ENCODE results near the gene CHRM1. TPM values are rescaled to one million over a fixed set of nuclear protein-coding genes. Genes with fewer than 3 reads are reported as not detected.
"Not testable (repeated sequence)": the region's sequence is repeated elsewhere in the genome, so short reads cannot be mapped to it uniquely, and the experiment has no call there.

Gene CHRM1
- total RNA-seq, 1 donor from 2014 or later = not detected

- Mint-ChIP-seq H3K9me3 (no peaks in the 10 kb centered on the region), H3K27me3 (ENCODE audit: insufficient read depth) (no peaks in the 10 kb centered on the region), H3K36me3 (ENCODE audit: low read depth) (no peaks in the 10 kb centered on the region), H3K4me3 (no peak overlapping the region), H3K27ac (no peak overlapping the region), H3K4me1 (ENCODE audit: low read depth) (peaks cover 27% of the 10 kb centered on the region)
- no peak for DNase-seq (ENCODE audit: low spot score)
- intact Hi-C loops (cut with micrococcal nuclease) = loop anchor here (10.0 kb wide), 1 partner anchor 481 kb away; no protein-coding TSS in a partner anchor
Observed at GRCh38 chr11:62865635-62866034, 55.5 kb downstream of the CHRM1 start.

- peaks cover 4% of the 10 kb centered on the region for H3K36me3 Mint-ChIP-seq (ENCODE audit: low read depth)
- no peaks in the 10 kb centered on the region for H3K27me3 Mint-ChIP-seq (ENCODE audit: insufficient read depth)
- DNase-seq (ENCODE audit: low spot score) = no peak
- intact Hi-C loops (cut with micrococcal nuclease) = loop anchor here (2.0 to 10.0 kb wide), 2 partner anchors 271 to 479 kb away; no protein-coding TSS in a partner anchor
- no peak overlapping the region for H3K27ac Mint-ChIP-seq
- no peak overlapping the region for H3K4me3 Mint-ChIP-seq
- no peaks in the 10 kb centered on the region for H3K9me3 Mint-ChIP-seq
- peaks cover 43% of the 10 kb centered on the region for H3K4me1 Mint-ChIP-seq (ENCODE audit: low read depth)
Observed at GRCh38 chr11:62863687-62864335, 57.4 kb downstream of the CHRM1 start.

GRCh38 chr11:62861564-62862192 lies 59.5 kb downstream of the CHRM1 start:
- not testable (repeated sequence) for H3K27me3 Mint-ChIP-seq (ENCODE audit: insufficient read depth); DNase-seq (ENCODE audit: low spot score); H3K27ac Mint-ChIP-seq; H3K9me3 Mint-ChIP-seq; H3K36me3 Mint-ChIP-seq (ENCODE audit: low read depth); H3K4me3 Mint-ChIP-seq
- peaks cover 58% of the 10 kb centered on the region for H3K4me1 Mint-ChIP-seq (ENCODE audit: low read depth)
- intact Hi-C loops (cut with micrococcal nuclease) = loop anchor here (1.0 to 10.0 kb wide), 8 partner anchors 19 to 477 kb away; partner anchors contain the start of genes NXF1, SLC3A2, STX5 and TEX54

- peaks cover 6% of the 10 kb centered on the region for H3K36me3 Mint-ChIP-seq (ENCODE audit: low read depth)
- H3K4me3 Mint-ChIP-seq = no peak overlapping the region
- H3K27ac Mint-ChIP-seq = no peak overlapping the region
- peaks cover 65% of the 10 kb centered on the region for H3K4me1 Mint-ChIP-seq (ENCODE audit: low read depth)
- intact Hi-C loops (cut with micrococcal nuclease) = loop anchor here (10.0 kb wide), 1 partner anchor 476 kb away; no protein-coding TSS in a partner anchor
- no peak for DNase-seq (ENCODE audit: low spot score)
- no peaks in the 10 kb centered on the region for H3K9me3 Mint-ChIP-seq
- no peaks in the 10 kb centered on the region for H3K27me3 Mint-ChIP-seq (ENCODE audit: insufficient read depth)
Observed at GRCh38 chr11:62860835-62861563, 60.2 kb downstream of the CHRM1 start.

GRCh38 chr11:62859281-62859703 lies 61.9 kb downstream of the CHRM1 start:
- H3K27me3 Mint-ChIP-seq (ENCODE audit: insufficient read depth); DNase-seq (ENCODE audit: low spot score); H3K4me3 Mint-ChIP-seq; H3K9me3 Mint-ChIP-seq: not testable (repeated sequence)
- H3K36me3 Mint-ChIP-seq (ENCODE audit: low read depth) = peaks cover 21% of the 10 kb centered on the region
- peak overlapping the region; percentile 5 for H3K27ac Mint-ChIP-seq
- peaks cover 64% of the 10 kb centered on the region for H3K4me1 Mint-ChIP-seq (ENCODE audit: low read depth)
- intact Hi-C loops (cut with micrococcal nuclease) = loop anchor here (5.0 kb wide), 1 partner anchor 302 kb away; no protein-coding TSS in a partner anchor

Other genes starting within 250 kb of the CHRM1 start
- 8.9 and 11.4 TPM in 2 replicates for gene UQCC3, start 249.7 kb downstream of the CHRM1 start, total RNA-seq
- gene LBHD1, start 249.1 kb downstream of the CHRM1 start, total RNA-seq = 23.4 and 24.3 TPM in 2 replicates
- gene UBXN1, start 242.3 kb downstream of the CHRM1 start, total RNA-seq = 125 and 128 TPM in 2 replicates
- gene LRRN4CL, start 231.8 kb downstream of the CHRM1 start, total RNA-seq = 0.17 and 0.26 TPM in 2 replicates
- 34.0 and 34.6 TPM in 2 replicates for gene BSCL2, start 213.9 kb downstream of the CHRM1 start, total RNA-seq
- not detected in 2 replicates for gene GNG3, start 213.7 kb downstream of the CHRM1 start, total RNA-seq
- 53.0 and 55.2 TPM in 2 replicates for gene HNRNPUL2, start 193.9 kb downstream of the CHRM1 start, total RNA-seq
- gene TTC9C, start 192.9 kb downstream of the CHRM1 start, total RNA-seq = 36.4 and 38.0 TPM in 2 replicates
- 8.7 and 9.1 TPM in 2 replicates for gene ZBTB3, start 167.2 kb downstream of the CHRM1 start, total RNA-seq
- gene POLR2G, start 159.8 kb downstream of the CHRM1 start, total RNA-seq = 145 and 148 TPM in 2 replicates
- gene TAF6L, start 150.0 kb downstream of the CHRM1 start, total RNA-seq = 19.4 and 20.7 TPM in 2 replicates
- 40.6 and 43.0 TPM in 2 replicates for gene TMEM179B, start 134.0 kb downstream of the CHRM1 start, total RNA-seq
- 14.3 and 16.0 TPM in 2 replicates for gene TMEM223, start 129.4 kb downstream of the CHRM1 start, total RNA-seq
- 155 and 158 TPM in 2 replicates for gene NXF1, start 115.9 kb downstream of the CHRM1 start, total RNA-seq
- 34.2 and 39.9 TPM in 2 replicates for gene STX5, start 89.3 kb downstream of the CHRM1 start, total RNA-seq
- 1.2 and 1.3 TPM in 2 replicates for gene TEX54, start 88.5 kb downstream of the CHRM1 start, total RNA-seq
- gene WDR74, start 81.8 kb downstream of the CHRM1 start, total RNA-seq = 156 and 161 TPM in 2 replicates
- 397 and 399 TPM in 2 replicates for gene SLC3A2, start 40.5 kb downstream of the CHRM1 start, total RNA-seq
- not detected in 2 replicates for gene SLC22A6, start 63.6 kb upstream of the CHRM1 start, total RNA-seq
- gene SLC22A8, start 94.5 kb upstream of the CHRM1 start, total RNA-seq = not detected in 2 replicates
- gene SLC22A24, start 222.9 kb upstream of the CHRM1 start, total RNA-seq = not detected in 2 replicates